ENCODE data around the gene ACOXL. TPM values are rescaled to one million over a fixed set of nuclear protein-coding genes. Genes with fewer than 3 reads are reported as not detected.

The ACOXL gene
- total RNA-seq, 2 donors from 2014 or later: 0.52 TPM; not detected in 1

DNA sequence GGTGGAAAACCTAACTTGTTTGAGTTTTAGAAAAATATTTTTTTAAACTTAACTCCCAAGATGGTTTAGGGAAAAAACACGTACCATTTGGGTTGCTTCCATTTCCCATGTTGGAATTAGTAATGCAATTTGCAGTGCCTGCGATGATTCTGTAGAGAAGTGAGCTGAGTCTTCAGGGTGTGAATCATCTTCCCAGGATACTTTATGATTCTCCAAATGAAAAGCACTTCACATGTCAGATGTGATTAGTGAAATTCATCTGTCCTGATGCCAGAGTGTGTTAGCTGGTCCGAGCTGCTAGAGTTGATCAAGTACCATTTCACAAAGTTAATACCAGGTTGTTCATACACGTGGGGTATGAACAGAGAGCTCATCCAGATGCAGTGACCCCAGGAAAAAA lies 59.1 kb downstream of the ACOXL start:
- WGBS, 2 donors: 63 to 71% methylated on average over 4 of the region's 4 CpGs
- Histone ChIP-seq H3K9me3 (no peaks in the 10 kb centered on the region), H3K36me3 (replicated peaks in 1 of 2; ENCODE audit: insufficient read depth in 1 of 2, low read depth in 2 of 2) (no peaks in the 10 kb centered on the region), H3K4me3 (no peak overlapping the region), H3K27ac (no peak overlapping the region), H3K27me3 (no peaks in the 10 kb centered on the region), H3K4me1 (peaks cover 2% of the 10 kb centered on the region)
- DNase-seq: no peak
- no peak for TF ChIP-seq POLR2A (IDR thresholded peaks at IDR 0.05)
- TF ChIP-seq, protein P1, sequence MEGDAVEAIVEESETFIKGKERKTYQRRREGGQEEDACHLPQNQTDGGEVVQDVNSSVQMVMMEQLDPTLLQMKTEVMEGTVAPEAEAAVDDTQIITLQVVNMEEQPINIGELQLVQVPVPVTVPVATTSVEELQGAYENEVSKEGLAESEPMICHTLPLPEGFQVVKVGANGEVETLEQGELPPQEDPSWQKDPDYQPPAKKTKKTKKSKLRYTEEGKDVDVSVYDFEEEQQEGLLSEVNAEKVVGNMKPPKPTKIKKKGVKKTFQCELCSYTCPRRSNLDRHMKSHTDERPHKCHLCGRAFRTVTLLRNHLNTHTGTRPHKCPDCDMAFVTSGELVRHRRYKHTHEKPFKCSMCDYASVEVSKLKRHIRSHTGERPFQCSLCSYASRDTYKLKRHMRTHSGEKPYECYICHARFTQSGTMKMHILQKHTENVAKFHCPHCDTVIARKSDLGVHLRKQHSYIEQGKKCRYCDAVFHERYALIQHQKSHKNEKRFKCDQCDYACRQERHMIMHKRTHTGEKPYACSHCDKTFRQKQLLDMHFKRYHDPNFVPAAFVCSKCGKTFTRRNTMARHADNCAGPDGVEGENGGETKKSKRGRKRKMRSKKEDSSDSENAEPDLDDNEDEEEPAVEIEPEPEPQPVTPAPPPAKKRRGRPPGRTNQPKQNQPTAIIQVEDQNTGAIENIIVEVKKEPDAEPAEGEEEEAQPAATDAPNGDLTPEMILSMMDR (IDR thresholded peaks at IDR 0.05): no peak
- intact Hi-C loops (cut with DNase I): no loop called here
- no peak for ATAC-seq

DNA sequence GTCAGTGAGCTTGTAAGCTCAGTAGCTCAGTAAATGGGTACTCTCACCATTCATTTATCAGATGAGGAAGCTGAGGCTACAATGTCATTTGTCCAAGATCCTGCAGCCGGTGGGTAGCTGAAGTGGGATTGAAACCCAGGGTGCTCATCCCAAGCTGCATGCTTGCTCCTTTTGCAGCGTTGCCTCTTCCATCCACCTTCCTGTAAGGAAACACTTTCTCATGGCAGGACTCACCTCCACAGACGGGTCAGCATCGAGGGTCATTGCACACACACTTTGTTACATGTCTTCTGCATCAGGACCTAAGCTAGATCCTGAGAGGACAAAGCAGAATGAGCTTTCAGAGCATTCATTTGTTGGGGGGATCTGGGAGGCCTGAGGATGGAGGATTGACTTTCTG lies 60.7 kb downstream of the ACOXL start:
- 61 to 64% methylated on average over 4 of the region's 4 CpGs for WGBS, 2 donors
- no peak overlapping the region for H3K27ac ChIP-seq
- H3K9me3 ChIP-seq: no peaks in the 10 kb centered on the region
- DNase-seq (no peak), ATAC-seq (no peak)
- intact Hi-C loops (cut with DNase I): no loop called here
- no peak overlapping the region for H3K4me3 ChIP-seq
- no peaks in the 10 kb centered on the region for H3K36me3 ChIP-seq (replicated peaks in 1 of 2; ENCODE audit: insufficient read depth in 1 of 2, low read depth in 2 of 2)
- TF ChIP-seq, protein P1 (IDR thresholded peaks at IDR 0.05): no peak
- no peak for TF ChIP-seq POLR2A (IDR thresholded peaks at IDR 0.05)
- H3K4me1 ChIP-seq: peaks cover 9% of the 10 kb centered on the region
- no peaks in the 10 kb centered on the region for H3K27me3 ChIP-seq

DNA sequence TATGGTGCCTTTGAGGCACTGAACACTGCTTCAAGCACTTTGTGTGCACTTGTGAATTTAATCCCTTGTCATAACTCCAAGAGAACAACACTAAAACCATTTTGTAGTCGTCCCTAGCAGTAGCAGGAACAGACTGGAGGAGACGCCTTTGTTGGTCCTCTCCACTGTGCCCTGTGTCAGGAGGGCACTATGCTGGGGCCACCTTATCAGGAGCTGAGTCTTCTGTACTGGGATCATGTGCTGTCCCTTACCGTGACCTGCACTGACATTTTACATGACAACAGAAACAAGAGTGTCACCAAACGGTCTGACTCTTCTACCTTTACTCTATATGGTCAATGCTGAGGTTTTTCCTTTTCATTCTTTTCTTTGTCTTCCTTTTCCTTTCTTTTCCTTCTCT lies 62.0 kb downstream of the ACOXL start:
- DNase-seq (no peak), ATAC-seq (no peak)
- Histone ChIP-seq H3K27ac (no peak overlapping the region), H3K9me3 (no peaks in the 10 kb centered on the region), H3K27me3 (peaks cover 0 to 2% of the 10 kb centered on the region in 2 donors), H3K4me3 (no peak overlapping the region), H3K36me3 (replicated peaks in 1 of 2; ENCODE audit: insufficient read depth in 1 of 2, low read depth in 2 of 2) (no peaks in the 10 kb centered on the region), H3K4me1 (peaks cover 9% of the 10 kb centered on the region)
- WGBS, 2 donors: 51 to 63% methylated on average over 4 of the region's 4 CpGs
- intact Hi-C loops (cut with DNase I): no loop called here
- TF ChIP-seq, protein P1 (IDR thresholded peaks at IDR 0.05): no peak
- no peak for TF ChIP-seq POLR2A (IDR thresholded peaks at IDR 0.05)

DNA sequence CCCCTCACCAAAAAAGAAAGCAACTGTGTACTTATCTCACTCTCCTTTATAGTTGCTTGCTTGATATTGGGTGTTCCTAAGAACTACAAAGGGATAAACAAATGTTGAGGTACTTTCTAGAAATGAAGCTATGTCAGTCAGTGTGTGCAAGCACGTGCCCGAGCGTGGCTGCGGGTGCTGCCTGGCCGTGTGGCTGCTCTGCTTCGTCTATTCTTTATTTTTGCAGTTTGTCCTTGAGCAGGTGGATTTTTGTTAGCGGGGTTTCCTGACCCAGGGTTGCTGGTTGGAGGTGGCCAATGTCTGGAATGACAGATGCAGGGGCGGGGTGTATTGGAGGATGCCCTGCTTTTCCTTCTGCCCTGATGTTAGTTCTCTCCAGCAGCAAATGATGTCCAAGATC lies 62.6 kb downstream of the ACOXL start:
- TF ChIP-seq POLR2A (IDR thresholded peaks at IDR 0.05): no peak
- TF ChIP-seq, protein P1 (IDR thresholded peaks at IDR 0.05): no peak
- intact Hi-C loops (cut with DNase I): no loop called here
- no peaks in the 10 kb centered on the region for H3K36me3 ChIP-seq (replicated peaks in 1 of 2; ENCODE audit: insufficient read depth in 1 of 2, low read depth in 2 of 2)
- H3K4me1 ChIP-seq: peaks cover 9% of the 10 kb centered on the region
- DNase-seq (no peak), ATAC-seq (no peak)
- 53 to 71% methylated on average over 8 of the region's 8 CpGs for WGBS, 2 donors
- no peaks in the 10 kb centered on the region for H3K9me3 ChIP-seq
- no peak overlapping the region for H3K4me3 ChIP-seq
- H3K27ac ChIP-seq: no peak overlapping the region
- H3K27me3 ChIP-seq: peaks cover 0 to 8% of the 10 kb centered on the region in 2 donors

DNA sequence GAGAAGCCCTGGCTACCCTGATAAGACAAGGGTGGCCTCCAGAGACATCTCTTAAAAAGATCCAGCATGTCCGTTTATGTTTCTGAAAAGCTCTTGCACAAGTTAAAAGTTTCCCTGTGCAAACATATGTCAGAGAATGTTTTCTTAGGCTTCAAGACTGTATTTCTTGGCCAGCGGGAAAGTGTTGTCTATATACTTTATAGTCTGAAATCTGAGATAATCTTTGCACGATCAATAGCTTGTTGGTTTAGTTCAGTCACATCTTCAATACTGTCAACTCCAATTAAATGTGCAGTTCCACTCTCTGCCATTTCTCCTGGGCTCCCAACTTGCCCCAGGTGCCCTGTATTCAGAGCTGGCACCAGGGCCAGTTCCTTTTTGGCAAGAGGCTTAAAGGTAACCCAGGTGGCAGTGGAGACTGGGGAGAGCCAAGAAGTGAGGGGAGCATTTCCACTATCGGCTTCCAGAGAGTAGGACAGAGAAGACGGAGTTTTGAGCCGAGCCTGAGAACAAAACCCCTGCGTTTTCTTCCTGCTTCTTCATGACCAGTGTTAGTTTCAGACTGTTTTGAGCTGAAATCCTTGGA lies 64.4 kb downstream of the ACOXL start:
- intact Hi-C loops (cut with DNase I): no loop called here
- peak; percentile 38 for ATAC-seq
- peak; percentile 15 to 50 (median 21) for DNase-seq
- Histone ChIP-seq H3K27me3 (peaks cover 0 to 15% of the 10 kb centered on the region in 2 donors), H3K9me3 (no peaks in the 10 kb centered on the region), H3K36me3 (replicated peaks in 1 of 2; ENCODE audit: insufficient read depth in 1 of 2, low read depth in 2 of 2) (no peaks in the 10 kb centered on the region), H3K4me3 (no peak overlapping the region), H3K4me1 (peaks cover 9% of the 10 kb centered on the region), H3K27ac (no peak overlapping the region)
- 36 to 40% methylated on average over 7 of the region's 7 CpGs for WGBS, 2 donors
- TF ChIP-seq POLR2A (IDR thresholded peaks at IDR 0.05): no peak
- TF ChIP-seq, protein P1 (IDR thresholded peaks at IDR 0.05): no peak

Measured in body of pancreas (tissue), 4 donors.